H1 (cell line): ENCODE data around the gene IRF2BP2. TPM values are rescaled to one million over a fixed set of nuclear protein-coding genes. Genes with fewer than 3 reads are reported as not detected.

Experiments
- CHD7 ChIP-seq: fragments of 300-600 bp; sonication (generic); IDR thresholded peaks from 2 replicates; pipeline ENCODE4 v1.7.1; 2012; ENCODE audit warnings: low read length, moderate library complexity, mild to moderate bottlenecking, inconsistent platforms; ENCODE audit not compliant: insufficient replicate concordance
- GTF2F1 ChIP-seq: IDR thresholded peaks from 2 replicates; pipeline ENCODE4 v1.6.1; 2012; ENCODE audit warnings: low read depth, low read length, improper control_type of control experiment, borderline replicate concordance
- SP4 ChIP-seq: IDR thresholded peaks from 2 replicates; pipeline ENCODE4 v1.6.1; 2012; ENCODE audit warnings: low read length, inconsistent platforms
- polyA plus RNA-seq, 7 experiments: library from polyadenylated mRNA; depleted of rRNA in 3 of 7; stranded (reverse) in 5 of 7; unstranded in 2 of 7; fragments of >200 nt in 5 of 7; fragments of 200-250 nt in 2 of 7; gene quantifications; 1 replicate in 5 of 7; 2 replicates in 1 of 7; 4 replicates in 1 of 7; pipeline versions ENCODE4 v1.2.1 to v1.2.3, GENCODE V29; 2011 to 2013; ENCODE audit warnings: missing spikeins in 2 of 7, mixed read lengths in 2 of 7
- total RNA-seq: library from RNA; stranded (reverse); fragmentation: NEBNext Ultra II Directional; extraction: Animal tissue kit (Norgen Biotek cat#: 25700); gene quantifications from 2 replicates; pipeline ENCODE4 v1.2.1, GENCODE V29; 2021

Gene IRF2BP2
- total and polyA plus RNA-seq, 2 of the 8 experiments (the other 6 are each of a cell fraction or from before 2014, with no cell fraction given): 24.9 to 67.5 TPM

- TF ChIP-seq CHD7 (no peak), GTF2F1 (no peak), SP4 (no peak)
These were observed 36.2 kb downstream of the IRF2BP2 start (continued) for GRCh38 chr1:234573711-234574299.
